ENCODE measurements around the gene SMOC1. TPM values are rescaled to one million over a fixed set of nuclear protein-coding genes. Genes with fewer than 3 reads are reported as not detected.

Gene SMOC1
- polyA plus RNA-seq, 3 donors: not detected

DNA sequence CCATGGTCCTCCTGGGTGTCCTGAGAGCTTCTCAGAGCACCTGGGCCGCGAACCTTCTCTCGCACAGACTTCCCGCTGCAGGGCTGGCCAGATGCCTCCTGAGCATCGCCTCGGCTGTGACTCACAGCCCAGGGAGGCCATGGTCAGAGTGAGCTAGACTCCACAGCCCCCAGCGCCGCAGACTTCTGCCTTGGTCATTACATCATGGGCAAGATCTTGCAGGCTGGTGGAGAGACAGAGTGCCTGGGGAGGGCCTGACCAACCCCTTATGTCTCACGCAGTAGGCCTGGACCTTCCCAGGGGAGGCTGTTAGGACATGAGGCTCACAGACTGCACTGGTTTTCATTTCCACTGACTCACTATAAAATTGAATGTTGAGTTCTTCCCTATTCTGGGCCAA is 41.8 kb downstream of the SMOC1 start:
- Histone ChIP-seq H3K4me2 (replicated peaks; ENCODE audit: extremely low read depth, low read length, poor library complexity, severe bottlenecking) (no peak overlapping the region), H3K4me3 (replicated peaks in 1 of 3; ENCODE audit: low read depth in 2 of 3, low read length in 3 of 3) (no peak overlapping the region), H4K20me1 (ENCODE audit: insufficient read depth, low read length) (no peaks in the 10 kb centered on the region), H3K79me2 (ENCODE audit: insufficient read depth, low read length) (no peaks in the 10 kb centered on the region), H3K27me3 (ENCODE audit: control insufficient read depth in 2 of 2, insufficient read depth in 2 of 2, low read length in 2 of 2) (no peaks in the 10 kb centered on the region), H2AFZ (ENCODE audit: insufficient read depth, low read depth, low read length, poor library complexity, severe bottlenecking) (no peak overlapping the region), H3K27ac (ENCODE audit: low read depth in 1 of 2, low read length in 2 of 2) (no peak overlapping the region), H3K4me1 (ENCODE audit: control insufficient read depth in 1 of 2, insufficient read depth in 2 of 2, low read length in 2 of 2) (no peaks in the 10 kb centered on the region), H3K9ac (ENCODE audit: insufficient read depth, low read length, poor library complexity, severe bottlenecking) (no peak overlapping the region), H3K36me3 (replicated peaks in 1 of 2; ENCODE audit: control insufficient read depth in 1 of 2, insufficient read depth in 2 of 2, low read length in 2 of 2) (no peaks in the 10 kb centered on the region), H3K9me3 (replicated peaks in 1 of 2; ENCODE audit: control insufficient read depth in 1 of 2, insufficient read depth in 1 of 2, low read length in 2 of 2) (no peaks in the 10 kb centered on the region)
- no peak for DNase-seq
- 95% methylated on average over 8 of the region's 9 CpGs for WGBS (ENCODE audit: insufficient coverage)
- Mint-ChIP-seq H3K36me3 (no peaks in the 10 kb centered on the region), H3K27ac (no peak overlapping the region), H3K4me1 (no peaks in the 10 kb centered on the region), H3K27me3 (ENCODE audit: low read depth in 3 of 3) (peaks cover 2 to 18% (median 8%) of the 10 kb centered on the region in 3 donors), H3K9me3 (peaks cover 0 to 3% (median 0%) of the 10 kb centered on the region in 7 donors), H3K4me3 (no peak overlapping the region)
- intact Hi-C loops (cut with micrococcal nuclease): no loop called here
- TF ChIP-seq, protein P1, sequence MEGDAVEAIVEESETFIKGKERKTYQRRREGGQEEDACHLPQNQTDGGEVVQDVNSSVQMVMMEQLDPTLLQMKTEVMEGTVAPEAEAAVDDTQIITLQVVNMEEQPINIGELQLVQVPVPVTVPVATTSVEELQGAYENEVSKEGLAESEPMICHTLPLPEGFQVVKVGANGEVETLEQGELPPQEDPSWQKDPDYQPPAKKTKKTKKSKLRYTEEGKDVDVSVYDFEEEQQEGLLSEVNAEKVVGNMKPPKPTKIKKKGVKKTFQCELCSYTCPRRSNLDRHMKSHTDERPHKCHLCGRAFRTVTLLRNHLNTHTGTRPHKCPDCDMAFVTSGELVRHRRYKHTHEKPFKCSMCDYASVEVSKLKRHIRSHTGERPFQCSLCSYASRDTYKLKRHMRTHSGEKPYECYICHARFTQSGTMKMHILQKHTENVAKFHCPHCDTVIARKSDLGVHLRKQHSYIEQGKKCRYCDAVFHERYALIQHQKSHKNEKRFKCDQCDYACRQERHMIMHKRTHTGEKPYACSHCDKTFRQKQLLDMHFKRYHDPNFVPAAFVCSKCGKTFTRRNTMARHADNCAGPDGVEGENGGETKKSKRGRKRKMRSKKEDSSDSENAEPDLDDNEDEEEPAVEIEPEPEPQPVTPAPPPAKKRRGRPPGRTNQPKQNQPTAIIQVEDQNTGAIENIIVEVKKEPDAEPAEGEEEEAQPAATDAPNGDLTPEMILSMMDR (IDR thresholded peaks at IDR 0.05): no peak

DNA sequence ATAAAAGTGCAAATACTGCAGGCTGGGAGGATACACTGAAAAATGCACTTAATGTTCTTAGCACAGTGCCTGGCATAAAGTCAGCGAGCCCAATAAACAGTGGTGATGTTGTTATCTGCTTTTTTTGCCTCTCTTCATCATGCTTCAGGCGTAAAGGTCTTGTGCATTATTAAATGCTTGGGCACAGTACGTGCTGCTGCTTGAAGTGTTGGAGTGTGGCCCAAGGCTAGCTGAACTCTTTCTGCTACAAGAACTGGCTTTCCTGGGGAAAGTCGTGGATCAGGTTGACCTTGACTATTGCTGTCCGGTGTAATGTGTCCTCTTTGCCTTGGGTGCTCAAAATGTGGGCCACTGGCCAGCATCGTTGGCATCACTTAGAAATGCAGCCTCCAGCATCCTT is 43.0 kb downstream of the SMOC1 start:
- Mint-ChIP-seq H3K27ac (no peak overlapping the region), H3K9me3 (peaks cover 0 to 3% (median 0%) of the 10 kb centered on the region in 7 donors), H3K4me1 (no peaks in the 10 kb centered on the region), H3K4me3 (no peak overlapping the region), H3K36me3 (no peaks in the 10 kb centered on the region), H3K27me3 (ENCODE audit: low read depth in 3 of 3) (peaks cover 3 to 15% (median 8%) of the 10 kb centered on the region in 3 donors)
- TF ChIP-seq, protein P1 (IDR thresholded peaks at IDR 0.05): no peak
- no peaks in the 10 kb centered on the region for H4K20me1 ChIP-seq (ENCODE audit: insufficient read depth, low read length)
- intact Hi-C loops (cut with micrococcal nuclease): no loop called here
- H3K27me3 ChIP-seq (ENCODE audit: control insufficient read depth in 2 of 2, insufficient read depth in 2 of 2, low read length in 2 of 2): no peaks in the 10 kb centered on the region
- no peak overlapping the region for H3K9ac ChIP-seq (ENCODE audit: insufficient read depth, low read length, poor library complexity, severe bottlenecking)
- H2AFZ ChIP-seq (ENCODE audit: insufficient read depth, low read depth, low read length, poor library complexity, severe bottlenecking): no peak overlapping the region
- no peak overlapping the region for H3K4me3 ChIP-seq (replicated peaks in 1 of 3; ENCODE audit: low read depth in 2 of 3, low read length in 3 of 3)
- no peaks in the 10 kb centered on the region for H3K36me3 ChIP-seq (replicated peaks in 1 of 2; ENCODE audit: control insufficient read depth in 1 of 2, insufficient read depth in 2 of 2, low read length in 2 of 2)
- H3K4me2 ChIP-seq (replicated peaks; ENCODE audit: extremely low read depth, low read length, poor library complexity, severe bottlenecking): no peak overlapping the region
- no peak overlapping the region for H3K27ac ChIP-seq (ENCODE audit: low read depth in 1 of 2, low read length in 2 of 2)
- no peaks in the 10 kb centered on the region for H3K4me1 ChIP-seq (ENCODE audit: control insufficient read depth in 1 of 2, insufficient read depth in 2 of 2, low read length in 2 of 2)
- no peaks in the 10 kb centered on the region for H3K9me3 ChIP-seq (replicated peaks in 1 of 2; ENCODE audit: control insufficient read depth in 1 of 2, insufficient read depth in 1 of 2, low read length in 2 of 2)
- H3K79me2 ChIP-seq (ENCODE audit: insufficient read depth, low read length): no peaks in the 10 kb centered on the region
- whole genome bisulfite sequencing (ENCODE audit: insufficient coverage): 96% methylated on average over 6 of the region's 6 CpGs
- no peak for DNase-seq
